Measurements from ENCODE around the gene MEIS3.

MEIS3 gene

DNA sequence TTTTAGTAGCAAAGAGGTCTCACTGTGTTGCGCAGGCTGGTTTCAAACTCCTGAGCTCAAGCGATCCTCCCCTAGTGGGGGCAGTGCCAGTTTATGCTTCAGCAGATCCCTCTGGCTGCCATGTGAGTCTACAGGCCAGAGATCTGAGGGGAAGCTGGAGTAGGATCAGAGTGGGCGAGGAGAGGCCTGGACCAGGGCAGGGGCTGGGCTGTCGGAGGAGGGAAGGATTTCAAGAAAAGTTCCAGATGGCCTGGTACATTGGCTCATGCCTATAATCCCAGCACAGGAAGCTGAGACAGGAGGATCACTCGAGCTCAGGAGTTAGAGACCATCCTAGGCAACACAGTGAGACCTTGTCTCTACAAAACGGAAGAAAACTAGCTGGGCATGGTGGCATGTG, 60.4 kb downstream of the MEIS3 start:
- DNase-seq (ENCODE audit: low read depth): no peak

DNA sequence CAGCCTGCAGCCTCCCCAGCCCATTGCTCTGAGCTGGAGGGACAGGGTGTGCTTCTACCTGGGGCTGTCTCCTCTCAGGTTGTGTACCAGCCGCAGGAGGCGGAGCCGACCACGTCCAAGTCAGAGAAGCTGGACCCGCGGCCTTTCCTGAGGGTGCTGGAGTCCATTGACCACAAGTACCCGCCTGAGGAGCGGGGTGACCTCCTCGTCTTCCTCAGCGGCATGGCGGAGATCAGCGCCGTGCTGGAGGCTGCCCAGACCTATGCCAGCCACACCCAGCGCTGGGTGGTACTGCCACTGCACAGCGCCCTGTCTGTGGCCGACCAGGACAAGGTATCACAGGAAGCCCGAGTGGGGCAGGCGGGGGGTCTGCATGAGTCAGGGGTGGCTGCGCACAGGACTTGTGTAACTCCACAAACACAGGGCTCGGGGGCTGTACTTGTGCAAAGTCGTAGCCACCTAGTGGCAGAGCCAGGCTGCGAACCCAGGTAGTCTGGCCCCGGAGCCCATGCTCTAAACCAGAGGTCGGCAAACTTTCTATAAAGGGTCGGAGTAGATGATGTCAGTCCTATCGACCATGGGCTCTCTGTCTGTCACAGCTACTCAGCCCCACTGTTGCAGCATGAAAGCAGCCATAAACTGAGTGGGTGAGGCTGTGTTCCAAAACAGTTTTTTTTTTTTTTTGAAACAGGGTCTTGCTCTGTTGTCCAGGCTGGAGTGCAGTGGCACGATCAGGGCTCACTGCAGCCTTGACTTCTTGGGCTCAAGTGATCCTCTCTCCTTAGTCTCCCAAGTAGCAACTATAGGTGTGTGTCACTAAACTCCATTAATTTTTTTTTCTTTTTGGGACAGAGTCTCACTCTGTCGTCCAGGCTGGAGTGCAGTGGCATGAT, 61.3 kb downstream of the MEIS3 start:
- DNase-seq (ENCODE audit: low read depth): no peak

- DNase-seq (ENCODE audit: low read depth): no peak
These were observed 62.4 kb downstream of the MEIS3 start for GRCh38 chr19:47356900-47357299.

DNA sequence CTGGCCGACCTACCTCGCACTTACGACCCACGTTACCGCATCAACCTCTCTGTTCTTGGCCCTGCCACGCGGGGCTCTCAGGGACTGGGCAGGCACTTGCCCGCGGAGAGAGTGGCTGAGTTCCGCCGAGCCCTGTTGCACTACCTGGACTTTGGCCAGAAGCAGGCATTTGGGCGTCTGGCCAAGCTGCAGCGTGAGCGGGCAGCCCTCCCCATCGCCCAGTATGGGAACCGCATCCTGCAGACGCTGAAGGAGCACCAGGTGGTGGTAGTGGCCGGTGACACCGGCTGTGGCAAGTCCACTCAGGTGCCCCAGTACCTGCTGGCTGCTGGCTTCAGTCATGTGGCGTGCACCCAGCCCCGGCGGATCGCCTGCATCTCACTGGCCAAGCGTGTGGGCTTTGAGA, 66.0 kb downstream of the MEIS3 start:
- no peak for DNase-seq (ENCODE audit: low read depth)
